CD4-positive, alpha-beta T cell (primary cell): ENCODE results near the gene DPP8. TPM values are rescaled to one million over a fixed set of nuclear protein-coding genes. Genes with fewer than 3 reads are reported as not detected.
A peak's percentile ranks its signal among the peaks of the same experiment; 100 is the strongest.

Experiments used
- ATAC-seq: fragments of 200-7000 bp; cut with Tn5 transposase; one replicate; pipeline ENCODE4 v1.10.0; 2022; ENCODE audit warnings: mild to moderate bottlenecking; ENCODE audit not compliant: poor library complexity
- CTCF ChIA-PET: fragments of 350-600 bp; sonication (Branson Sonifier 250); formaldehyde crosslinking; loops from one replicate; lab custom pipeline; 2021; ENCODE audit warnings: antibody characterized with exemption, inconsistent platforms; lab: Charles Lee
- POLR2A ChIA-PET: fragments of 350-600 bp; sonication (Branson Sonifier 250); formaldehyde crosslinking; loops from one replicate; lab custom pipeline; 2021; ENCODE audit warnings: antibody characterized with exemption, inconsistent platforms; lab: Charles Lee
- DNase-seq, 14 experiments: peaks; one replicate each; pipeline ENCODE4 v3.0.0-alpha.2; 2013 to 2020; ENCODE audit warnings: mixed read lengths in 2 of 14
- H3K27ac ChIP-seq, 2 donors: one replicate each; pipeline versions ENCODE4 v1.5.1 to v1.7.0; 2013; ENCODE audit warnings: low read length in 2 of 2, low read depth in 1 of 2, mild to moderate bottlenecking in 1 of 2
- H3K27me3 ChIP-seq, 2 experiments: 1 replicate in 1 of 2; 2 replicates in 1 of 2; pipeline versions ENCODE4 v1.6.1 to v1.7.0; 2013; ENCODE audit warnings: low read length in 2 of 2, control low read depth in 1 of 2, mild to moderate bottlenecking in 1 of 2, moderate library complexity in 1 of 2; ENCODE audit not compliant: insufficient read depth in 2 of 2, control insufficient read depth in 1 of 2
- H3K36me3 ChIP-seq: one replicate; pipeline ENCODE4 v1.6.1; 2013; ENCODE audit warnings: low read length, control low read depth; ENCODE audit not compliant: insufficient read depth
- H3K4me1 ChIP-seq: one replicate; pipeline ENCODE4 v1.6.1; 2013; ENCODE audit warnings: low read length, control low read depth; ENCODE audit not compliant: insufficient read depth
- H3K4me3 ChIP-seq: one replicate; pipeline ENCODE4 v1.5.1; 2013; ENCODE audit warnings: mild to moderate bottlenecking, low read length, moderate library complexity
- H3K9me3 ChIP-seq, 2 experiments: 1 replicate in 1 of 2; 2 replicates in 1 of 2; pipeline versions ENCODE4 v1.6.1 to v1.7.0; 2013; ENCODE audit warnings: low read length in 2 of 2, mild to moderate bottlenecking in 2 of 2, control low read depth in 1 of 2, moderate library complexity in 1 of 2; ENCODE audit not compliant: control insufficient read depth in 1 of 2, insufficient read depth in 1 of 2
- H3K27ac Mint-ChIP-seq: one replicate; pipeline ENCODE4 v1.8.0; 2020; ENCODE audit warnings: mixed read lengths
- H3K27me3 Mint-ChIP-seq: one replicate; pipeline ENCODE4 v1.8.0; 2021; ENCODE audit warnings: mixed read lengths
- H3K36me3 Mint-ChIP-seq: one replicate; pipeline ENCODE4 v1.8.0; 2021; ENCODE audit warnings: low read depth, mixed read lengths
- H3K4me1 Mint-ChIP-seq: one replicate; pipeline ENCODE4 v1.8.0; 2021; ENCODE audit warnings: low read depth, mixed read lengths
- H3K4me3 Mint-ChIP-seq: one replicate; pipeline ENCODE4 v1.8.0; 2020; ENCODE audit warnings: mild to moderate bottlenecking, mixed read lengths
- H3K9me3 Mint-ChIP-seq: one replicate; pipeline ENCODE4 v1.8.0; 2020; ENCODE audit warnings: mixed read lengths
- CTCF ChIP-seq: fragments of 200-600 bp; IDR thresholded peaks from one replicate; pipeline ENCODE4 v1.8.0; 2022; ENCODE audit warnings: antibody characterized with exemption, mild to moderate bottlenecking
- intact Hi-C, 2 experiments: fragments of 100-400 bp; cut with DNase I in 1 of 2; cut with micrococcal nuclease in 1 of 2; formaldehyde crosslinking; loops; one replicate each; pipeline versions ENCODE4 v1.15.1 to v1.9.0; 2023 to 2025; cut with DNase I, micrococcal nuclease
- total RNA-seq, 174 experiments: library from RNA in 2 of 174; stranded (reverse) in 2 of 174; gene quantifications; one replicate each; pipeline ENCODE4 v1.2.3 and lab custom pipeline; 2021 to 2026

The DPP8 gene
- total RNA-seq, 2 experiments from 2014 or later: 41.2 to 45.4 TPM

GRCh38 chr15:65401611-65402240 lies 115.8 kb downstream of the DPP8 start:
- POLR2A ChIA-PET: no interaction called here
- no peaks in the 10 kb centered on the region for H3K36me3 Mint-ChIP-seq
- H3K4me1 Mint-ChIP-seq: peaks cover 5% of the 10 kb centered on the region
- Histone ChIP-seq H3K27ac (no peak overlapping the region), H3K9me3 (no peaks in the 10 kb centered on the region), H3K4me1 (peaks cover 2% of the 10 kb centered on the region), H3K36me3 (no peaks in the 10 kb centered on the region), H3K27me3 (peaks cover 11 to 22% of the 10 kb centered on the region in 2 experiments), H3K4me3 (no peak overlapping the region)
- CTCF ChIA-PET: no interaction called here
- no peak overlapping the region for H3K4me3 Mint-ChIP-seq
- peaks cover 64% of the 10 kb centered on the region for H3K27me3 Mint-ChIP-seq
- TF ChIP-seq CTCF: no peak
- no peak for ATAC-seq
- no peak for DNase-seq
- intact Hi-C loops: loop anchor here in 1 of 2 experiments (5.0 kb wide), 1 partner anchor 84 kb away; no protein-coding TSS in a partner anchor
- H3K27ac Mint-ChIP-seq: no peak overlapping the region
- H3K9me3 Mint-ChIP-seq: no peaks in the 10 kb centered on the region

- Histone ChIP-seq H3K9me3 (no peaks in the 10 kb centered on the region), H3K4me1 (peaks cover 4% of the 10 kb centered on the region), H3K36me3 (no peaks in the 10 kb centered on the region), H3K4me3 (no peak overlapping the region), H3K27ac (no peak overlapping the region), H3K27me3 (peaks cover 18 to 28% of the 10 kb centered on the region in 2 experiments)
- H3K9me3 Mint-ChIP-seq: no peaks in the 10 kb centered on the region
- peaks cover 66% of the 10 kb centered on the region for H3K27me3 Mint-ChIP-seq
- H3K36me3 Mint-ChIP-seq: no peaks in the 10 kb centered on the region
- peaks cover 11% of the 10 kb centered on the region for H3K4me1 Mint-ChIP-seq
- ATAC-seq (peak; percentile 51), DNase-seq (peak in 13 of 14 experiments; percentile 18 to 61 (median 33))
- H3K27ac Mint-ChIP-seq: no peak overlapping the region
- H3K4me3 Mint-ChIP-seq: no peak overlapping the region
- intact Hi-C loops: loop anchor here in 1 of 2 experiments (5.0 kb wide), 1 partner anchor 84 kb away; no protein-coding TSS in a partner anchor
- peak; percentile 51 for TF ChIP-seq CTCF
- ChIA-PET CTCF (no interaction called here), POLR2A (no interaction called here)
Measured at GRCh38 chr15:65400760-65401610, 116.5 kb downstream of the DPP8 start.

- intact Hi-C loops: loop anchor here in 1 of 2 experiments (5.0 kb wide), 1 partner anchor 83 kb away; no protein-coding TSS in a partner anchor
- no peak for TF ChIP-seq CTCF
- ATAC-seq: no peak
- peaks cover 11% of the 10 kb centered on the region for H3K4me1 Mint-ChIP-seq
- CTCF ChIA-PET: interaction anchor here (0.6 kb wide), 1 partner anchor 34 kb away, joined by 3 read pairs; no protein-coding TSS in a partner anchor
- H3K4me3 Mint-ChIP-seq: no peak overlapping the region
- Histone ChIP-seq H3K4me3 (no peak overlapping the region), H3K27ac (no peak overlapping the region), H3K9me3 (no peaks in the 10 kb centered on the region), H3K27me3 (peaks cover 25 to 37% of the 10 kb centered on the region in 2 experiments), H3K4me1 (peaks cover 9% of the 10 kb centered on the region), H3K36me3 (no peaks in the 10 kb centered on the region)
- POLR2A ChIA-PET: no interaction called here
- H3K27ac Mint-ChIP-seq: no peak overlapping the region
- no peak for DNase-seq
- H3K36me3 Mint-ChIP-seq: no peaks in the 10 kb centered on the region
- no peaks in the 10 kb centered on the region for H3K9me3 Mint-ChIP-seq
- H3K27me3 Mint-ChIP-seq: peaks cover 68% of the 10 kb centered on the region
Measured at GRCh38 chr15:65399997-65400396, 117.5 kb downstream of the DPP8 start.
